Skeletal muscle tissue (tissue), 4 donors: Measurements from ENCODE around the gene ARHGAP19. TPM values are rescaled to one million over a fixed set of nuclear protein-coding genes. Genes with fewer than 3 reads are reported as not detected.
"Not testable (repeated sequence)": the region's sequence is repeated elsewhere in the genome, so short reads cannot be mapped to it uniquely, and the experiment has no call there.

ENCODE experiments used
- H3K27ac ChIP-seq: one replicate; pipeline ENCODE4 v1.7.0; 2013; ENCODE audit warnings: mild to moderate bottlenecking, low read depth, low read length, inconsistent platforms
- H3K27me3 ChIP-seq, 3 donors: one replicate each; pipeline ENCODE4 v1.7.0; 2013; ENCODE audit warnings: low read length in 3 of 3; ENCODE audit not compliant: control insufficient read depth in 3 of 3, insufficient read depth in 3 of 3
- H3K36me3 ChIP-seq, 3 donors: one replicate each; pipeline ENCODE4 v1.7.0; 2013; ENCODE audit warnings: low read length in 3 of 3; ENCODE audit not compliant: control insufficient read depth in 3 of 3, insufficient read depth in 3 of 3
- H3K4me1 ChIP-seq, 3 donors: one replicate each; pipeline ENCODE4 v1.7.0; 2013; ENCODE audit warnings: low read length in 3 of 3, mild to moderate bottlenecking in 3 of 3; ENCODE audit not compliant: control insufficient read depth in 3 of 3, insufficient read depth in 3 of 3
- H3K4me3 ChIP-seq, 3 donors: one replicate each; pipeline ENCODE4 v1.7.0; 2013; ENCODE audit warnings: low read length in 3 of 3
- H3K9ac ChIP-seq, 3 donors: one replicate each; pipeline ENCODE4 v1.7.0; 2013; ENCODE audit warnings: low read length in 3 of 3, mild to moderate bottlenecking in 3 of 3, moderate library complexity in 2 of 3, low read depth in 1 of 3
- H3K9me3 ChIP-seq, 3 donors: one replicate each; pipeline ENCODE4 v1.7.0; 2013; ENCODE audit warnings: low read length in 3 of 3; ENCODE audit not compliant: control insufficient read depth in 3 of 3
- total RNA-seq: library from RNA; depleted of rRNA; stranded (reverse); fragments of >200 nt; gene quantifications from one replicate; pipeline ENCODE4 v1.2.3, GENCODE V29; 2014
- donor health status: Osteomylitis.

The ARHGAP19 gene
- total RNA-seq, 1 donor from 2014 or later = 13.0 TPM

- H3K27ac ChIP-seq, H3K36me3 ChIP-seq, H3K9me3 ChIP-seq, H3K4me3 ChIP-seq, H3K9ac ChIP-seq, H3K27me3 ChIP-seq, H3K4me1 ChIP-seq: not testable (repeated sequence)
Observed at GRCh38 chr10:97290076-97290475, 2.4 kb downstream of the ARHGAP19 start.

- H3K9ac ChIP-seq = no peak overlapping the region
- no peaks in the 10 kb centered on the region for H3K27me3 ChIP-seq
- H3K4me1 ChIP-seq = peaks cover 7 to 18% (median 16%) of the 10 kb centered on the region in 3 donors
- no peak overlapping the region for H3K4me3 ChIP-seq
- H3K27ac ChIP-seq = no peak overlapping the region
- H3K9me3 ChIP-seq = no peaks in the 10 kb centered on the region
- no peaks in the 10 kb centered on the region for H3K36me3 ChIP-seq
Observed at GRCh38 chr10:97280783-97281182, 11.7 kb downstream of the ARHGAP19 start.

GRCh38 chr10:97279121-97279815 is 13.2 kb downstream of the ARHGAP19 start:
- Histone ChIP-seq H3K4me3 (no peak overlapping the region), H3K36me3 (no peaks in the 10 kb centered on the region), H3K9me3 (no peaks in the 10 kb centered on the region), H3K27me3 (no peaks in the 10 kb centered on the region), H3K4me1 (peaks cover 9 to 21% (median 16%) of the 10 kb centered on the region in 3 donors), H3K9ac (peak overlapping the region; percentile 18 to 36 (median 25)), H3K27ac (peak overlapping the region; percentile 41)

- H3K27ac ChIP-seq = peak overlapping the region; percentile 41
- H3K36me3 ChIP-seq = no peaks in the 10 kb centered on the region
- H3K9me3 ChIP-seq = no peaks in the 10 kb centered on the region
- no peaks in the 10 kb centered on the region for H3K27me3 ChIP-seq
- peak overlapping the region; percentile 18 to 36 (median 28) for H3K9ac ChIP-seq
- peaks cover 9 to 21% (median 16%) of the 10 kb centered on the region in 3 donors for H3K4me1 ChIP-seq
- H3K4me3 ChIP-seq = no peak overlapping the region
Observed at GRCh38 chr10:97278491-97278989, 13.9 kb downstream of the ARHGAP19 start.

GRCh38 chr10:97277551-97277950 is 14.9 kb downstream of the ARHGAP19 start:
- Histone ChIP-seq H3K4me1 (peaks cover 9 to 21% (median 16%) of the 10 kb centered on the region in 3 donors), H3K36me3 (no peaks in the 10 kb centered on the region), H3K27me3 (no peaks in the 10 kb centered on the region), H3K9me3 (no peaks in the 10 kb centered on the region), H3K9ac (peak overlapping the region in 2 of 3 donors; percentile 35 to 38), H3K4me3 (no peak overlapping the region), H3K27ac (no peak overlapping the region)

GRCh38 chr10:97274828-97275227 is 17.6 kb downstream of the ARHGAP19 start:
- Histone ChIP-seq H3K4me1 (peaks cover 9 to 21% (median 16%) of the 10 kb centered on the region in 3 donors), H3K27me3 (no peaks in the 10 kb centered on the region), H3K4me3 (no peak overlapping the region), H3K27ac (no peak overlapping the region), H3K36me3 (no peaks in the 10 kb centered on the region), H3K9ac (no peak overlapping the region), H3K9me3 (no peaks in the 10 kb centered on the region)

GRCh38 chr10:97273700-97274099 is 18.7 kb downstream of the ARHGAP19 start:
- H3K9ac ChIP-seq = no peak overlapping the region
- H3K4me3 ChIP-seq = no peak overlapping the region
- no peak overlapping the region for H3K27ac ChIP-seq
- H3K36me3 ChIP-seq = no peaks in the 10 kb centered on the region
- no peaks in the 10 kb centered on the region for H3K9me3 ChIP-seq
- peaks cover 5 to 14% (median 8%) of the 10 kb centered on the region in 3 donors for H3K4me1 ChIP-seq
- H3K27me3 ChIP-seq = no peaks in the 10 kb centered on the region

- Histone ChIP-seq H3K9me3 (no peaks in the 10 kb centered on the region), H3K9ac (no peak overlapping the region), H3K27me3 (no peaks in the 10 kb centered on the region), H3K27ac (no peak overlapping the region), H3K4me1 (peaks cover 0 to 3% (median 2%) of the 10 kb centered on the region in 3 donors), H3K4me3 (no peak overlapping the region), H3K36me3 (peaks cover 0 to 2% (median 0%) of the 10 kb centered on the region in 3 donors)
Observed at GRCh38 chr10:97270523-97271154, 21.8 kb downstream of the ARHGAP19 start.

GRCh38 chr10:97267671-97268070 is 24.8 kb downstream of the ARHGAP19 start:
- Histone ChIP-seq H3K36me3 (peaks cover 0 to 2% (median 0%) of the 10 kb centered on the region in 3 donors), H3K27ac (no peak overlapping the region), H3K4me3 (no peak overlapping the region), H3K9me3 (no peaks in the 10 kb centered on the region), H3K9ac (no peak overlapping the region), H3K27me3 (no peaks in the 10 kb centered on the region), H3K4me1 (no peaks in the 10 kb centered on the region)

- not testable (repeated sequence) for H3K27me3 ChIP-seq, H3K9ac ChIP-seq, H3K36me3 ChIP-seq, H3K27ac ChIP-seq, H3K4me1 ChIP-seq, H3K9me3 ChIP-seq, H3K4me3 ChIP-seq
Observed at GRCh38 chr10:97265095-97265494, 27.3 kb downstream of the ARHGAP19 start.
